ENCODE results near the gene TMTC1. TPM values are rescaled to one million over a fixed set of nuclear protein-coding genes. Genes with fewer than 3 reads are reported as not detected.

The TMTC1 gene
- total RNA-seq, 2 experiments from 2014 or later: not detected

DNA sequence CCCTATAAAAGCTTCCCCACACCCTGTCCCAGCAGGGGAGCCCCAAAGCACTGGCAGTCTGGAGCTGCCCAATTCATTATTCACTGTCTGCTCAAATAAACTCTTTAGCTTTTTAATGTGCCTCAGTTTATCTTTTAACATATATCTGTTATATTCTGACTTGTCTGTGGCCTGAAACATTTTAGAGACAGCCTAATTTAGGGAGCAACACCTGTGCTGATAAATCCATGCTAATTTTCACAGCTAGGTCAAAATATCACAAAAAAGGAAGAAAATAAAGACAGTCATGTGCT, 32.9 kb downstream of the TMTC1 start:
- no peak overlapping the region for H3K27ac ChIP-seq (ENCODE audit: low read depth in 1 of 2, low read length in 2 of 2)
- Mint-ChIP-seq H3K36me3 (ENCODE audit: low read depth) (no peaks in the 10 kb centered on the region), H3K4me1 (ENCODE audit: low read depth) (no peaks in the 10 kb centered on the region), H3K9me3 (no peaks in the 10 kb centered on the region), H3K4me3 (no peak overlapping the region), H3K27me3 (no peaks in the 10 kb centered on the region), H3K27ac (no peak overlapping the region)
- TF ChIP-seq, protein P1, sequence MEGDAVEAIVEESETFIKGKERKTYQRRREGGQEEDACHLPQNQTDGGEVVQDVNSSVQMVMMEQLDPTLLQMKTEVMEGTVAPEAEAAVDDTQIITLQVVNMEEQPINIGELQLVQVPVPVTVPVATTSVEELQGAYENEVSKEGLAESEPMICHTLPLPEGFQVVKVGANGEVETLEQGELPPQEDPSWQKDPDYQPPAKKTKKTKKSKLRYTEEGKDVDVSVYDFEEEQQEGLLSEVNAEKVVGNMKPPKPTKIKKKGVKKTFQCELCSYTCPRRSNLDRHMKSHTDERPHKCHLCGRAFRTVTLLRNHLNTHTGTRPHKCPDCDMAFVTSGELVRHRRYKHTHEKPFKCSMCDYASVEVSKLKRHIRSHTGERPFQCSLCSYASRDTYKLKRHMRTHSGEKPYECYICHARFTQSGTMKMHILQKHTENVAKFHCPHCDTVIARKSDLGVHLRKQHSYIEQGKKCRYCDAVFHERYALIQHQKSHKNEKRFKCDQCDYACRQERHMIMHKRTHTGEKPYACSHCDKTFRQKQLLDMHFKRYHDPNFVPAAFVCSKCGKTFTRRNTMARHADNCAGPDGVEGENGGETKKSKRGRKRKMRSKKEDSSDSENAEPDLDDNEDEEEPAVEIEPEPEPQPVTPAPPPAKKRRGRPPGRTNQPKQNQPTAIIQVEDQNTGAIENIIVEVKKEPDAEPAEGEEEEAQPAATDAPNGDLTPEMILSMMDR (IDR thresholded peaks at IDR 0.05): no peak
- no peak overlapping the region for H3K4me3 ChIP-seq (ENCODE audit: low read length)
- CTCF ChIA-PET: no interaction called here
- no peaks in the 10 kb centered on the region for H3K4me1 ChIP-seq (ENCODE audit: insufficient read depth, low read length)
- no peak for ATAC-seq (ENCODE audit: poor library complexity)
- H3K9me3 ChIP-seq (ENCODE audit: control insufficient read depth in 1 of 2, insufficient read depth in 1 of 2, low read length in 2 of 2): peaks cover 0 to 4% of the 10 kb centered on the region in 2 experiments
- no peak for DNase-seq
- no peaks in the 10 kb centered on the region for H3K27me3 ChIP-seq (ENCODE audit: control insufficient read depth in 1 of 2, insufficient read depth in 2 of 2, low read length in 2 of 2)
- POLR2A ChIA-PET: no interaction called here
- H3K36me3 ChIP-seq (ENCODE audit: insufficient read depth, low read length): no peaks in the 10 kb centered on the region
- intact Hi-C loops (cut with DNase I, micrococcal nuclease): no loop called here

DNA sequence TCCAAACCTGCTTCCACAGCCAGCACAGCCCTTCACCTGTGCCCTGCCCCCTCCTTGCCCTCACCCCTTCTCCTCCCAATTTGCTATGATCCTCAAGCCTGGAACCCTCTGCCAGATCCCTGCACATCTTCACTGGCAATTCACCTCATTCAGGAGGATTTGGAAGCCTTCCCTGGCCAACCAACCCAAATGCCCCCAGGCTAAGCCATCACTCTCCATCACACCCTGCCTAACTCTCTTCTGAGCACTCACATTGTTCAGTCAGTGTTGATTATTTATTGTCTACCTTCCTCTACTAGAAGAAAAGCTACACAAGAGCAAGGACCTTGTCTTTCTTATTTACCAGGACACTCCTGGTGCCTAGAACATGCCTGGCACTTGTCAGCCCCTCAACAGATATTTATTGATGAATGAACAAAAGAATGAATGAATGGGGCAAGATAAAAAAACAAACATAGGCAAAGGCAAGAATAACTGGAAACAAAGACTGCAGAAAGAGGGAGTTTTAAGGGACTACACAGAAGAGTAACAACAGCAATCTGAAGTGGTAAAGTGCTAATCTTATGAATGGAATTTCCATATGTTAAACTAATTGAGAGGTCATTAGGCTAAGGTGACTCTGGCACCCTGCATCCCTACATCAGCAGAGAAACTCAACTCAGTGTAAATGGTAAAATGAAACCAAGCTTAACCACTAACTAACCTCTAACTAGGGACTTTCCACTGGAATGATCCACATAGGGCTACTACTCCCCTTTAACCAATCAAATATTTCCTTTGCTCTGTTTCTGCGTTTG, 33.4 kb downstream of the TMTC1 start:
- Histone ChIP-seq H3K36me3 (ENCODE audit: insufficient read depth, low read length) (no peaks in the 10 kb centered on the region), H3K9me3 (ENCODE audit: control insufficient read depth in 1 of 2, insufficient read depth in 1 of 2, low read length in 2 of 2) (peaks cover 0 to 4% of the 10 kb centered on the region in 2 experiments), H3K4me1 (ENCODE audit: insufficient read depth, low read length) (no peaks in the 10 kb centered on the region), H3K4me3 (ENCODE audit: low read length) (no peak overlapping the region), H3K27me3 (ENCODE audit: control insufficient read depth in 1 of 2, insufficient read depth in 2 of 2, low read length in 2 of 2) (no peaks in the 10 kb centered on the region), H3K27ac (ENCODE audit: low read depth in 1 of 2, low read length in 2 of 2) (no peak overlapping the region)
- no peaks in the 10 kb centered on the region for H3K36me3 Mint-ChIP-seq (ENCODE audit: low read depth)
- no peaks in the 10 kb centered on the region for H3K9me3 Mint-ChIP-seq
- no peak overlapping the region for H3K4me3 Mint-ChIP-seq
- H3K4me1 Mint-ChIP-seq (ENCODE audit: low read depth): no peaks in the 10 kb centered on the region
- H3K27me3 Mint-ChIP-seq: no peaks in the 10 kb centered on the region
- TF ChIP-seq, protein P1 (IDR thresholded peaks at IDR 0.05): no peak
- intact Hi-C loops (cut with DNase I, micrococcal nuclease): no loop called here
- no peak overlapping the region for H3K27ac Mint-ChIP-seq
- ChIA-PET POLR2A (no interaction called here), CTCF (no interaction called here)
- ATAC-seq (ENCODE audit: poor library complexity): no peak
- DNase-seq: no peak

DNA sequence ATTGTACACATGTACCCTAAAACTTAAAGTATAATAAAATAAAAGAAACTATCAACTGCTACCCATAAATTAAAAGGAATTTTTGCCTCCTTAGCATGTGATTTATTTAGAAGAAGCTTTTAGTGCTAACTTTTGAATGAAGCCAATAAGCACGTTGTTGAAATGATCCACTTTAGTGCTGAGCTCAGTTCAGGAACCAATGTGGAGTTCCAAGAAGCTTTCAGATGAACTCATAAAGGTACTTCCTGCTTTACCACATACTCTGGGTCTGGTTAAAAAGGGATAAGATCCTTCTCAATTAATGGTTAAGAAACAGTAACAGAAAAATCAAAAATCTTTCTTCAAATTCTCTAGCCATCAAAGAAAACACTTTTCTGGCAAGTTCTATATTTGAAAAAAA, 39.4 kb downstream of the TMTC1 start:
- ChIA-PET POLR2A (no interaction called here), CTCF (no interaction called here)
- Mint-ChIP-seq H3K9me3 (no peaks in the 10 kb centered on the region), H3K36me3 (ENCODE audit: low read depth) (no peaks in the 10 kb centered on the region), H3K27ac (no peak overlapping the region), H3K4me1 (ENCODE audit: low read depth) (no peaks in the 10 kb centered on the region), H3K4me3 (no peak overlapping the region), H3K27me3 (peaks cover 5% of the 10 kb centered on the region)
- H3K4me3 ChIP-seq (ENCODE audit: low read length): no peak overlapping the region
- H3K4me1 ChIP-seq (ENCODE audit: insufficient read depth, low read length): no peaks in the 10 kb centered on the region
- TF ChIP-seq, protein P1 (IDR thresholded peaks at IDR 0.05): no peak
- H3K27me3 ChIP-seq (ENCODE audit: control insufficient read depth in 1 of 2, insufficient read depth in 2 of 2, low read length in 2 of 2): no peaks in the 10 kb centered on the region
- H3K36me3 ChIP-seq (ENCODE audit: insufficient read depth, low read length): no peaks in the 10 kb centered on the region
- no peak for DNase-seq
- intact Hi-C loops (cut with DNase I, micrococcal nuclease): no loop called here
- no peak for ATAC-seq (ENCODE audit: poor library complexity)
- peaks cover 0 to 5% of the 10 kb centered on the region in 2 experiments for H3K9me3 ChIP-seq (ENCODE audit: control insufficient read depth in 1 of 2, insufficient read depth in 1 of 2, low read length in 2 of 2)
- no peak overlapping the region for H3K27ac ChIP-seq (ENCODE audit: low read depth in 1 of 2, low read length in 2 of 2)

All from CD4-positive, alpha-beta T cell (primary cell).